Hepatocyte (in vitro differentiated cells): ENCODE results near the gene SPAST. TPM values are rescaled to one million over a fixed set of nuclear protein-coding genes. Genes with fewer than 3 reads are reported as not detected.

ENCODE experiments used
- DNase-seq: peaks from one replicate; pipeline ENCODE4 v3.0.0-alpha.2; 2016; ENCODE audit warnings: low spot score
- H2AFZ ChIP-seq: fragments of 200-600 bp; sonication (generic); 2 replicates; pipeline ENCODE4 v1.6.0; 2016; ENCODE audit warnings: antibody characterized with exemption, mild to moderate bottlenecking
- H3K27ac ChIP-seq: fragments of 200-600 bp; sonication (generic); 2 replicates; pipeline ENCODE4 v1.5.1; 2016; ENCODE audit warnings: mild to moderate bottlenecking
- H3K27me3 ChIP-seq: fragments of 200-600 bp; sonication (generic); 2 replicates; pipeline ENCODE4 v1.6.1; 2016
- H3K36me3 ChIP-seq: fragments of 200-600 bp; sonication (generic); replicated peaks from 2 replicates; pipeline ENCODE4 v1.5.1; 2016; ENCODE audit warnings: low read depth; ENCODE audit not compliant: insufficient read depth
- H3K4me1 ChIP-seq: fragments of 200-600 bp; sonication (generic); 2 replicates; pipeline ENCODE4 v1.5.1; 2016; ENCODE audit warnings: mild to moderate bottlenecking, moderate library complexity; ENCODE audit not compliant: insufficient read depth
- H3K4me2 ChIP-seq: fragments of 200-600 bp; sonication (generic); 2 replicates; pipeline ENCODE4 v1.6.0; 2016
- H3K4me3 ChIP-seq: fragments of 200-600 bp; sonication (generic); 2 replicates; pipeline ENCODE4 v1.5.1; 2016; ENCODE audit warnings: mild to moderate bottlenecking
- H3K79me2 ChIP-seq: fragments of 200-600 bp; sonication (generic); 2 replicates; pipeline ENCODE4 v1.6.0; 2017; ENCODE audit warnings: mild to moderate bottlenecking
- H3K9me2 ChIP-seq: fragments of 200-600 bp; sonication (generic); replicated peaks from 2 replicates; pipeline ENCODE4 v1.6.0; 2017; ENCODE audit warnings: mild to moderate bottlenecking; ENCODE audit not compliant: insufficient read depth
- H3K9me3 ChIP-seq: fragments of 200-600 bp; sonication (generic); 2 replicates; pipeline ENCODE4 v1.5.1; 2016; ENCODE audit warnings: low read depth, mild to moderate bottlenecking
- H4K20me1 ChIP-seq: fragments of 200-600 bp; sonication (generic); 2 replicates; pipeline ENCODE4 v1.6.0; 2016; ENCODE audit warnings: mild to moderate bottlenecking; ENCODE audit not compliant: insufficient read depth, poor library complexity, severe bottlenecking
- CTCF ChIP-seq: fragments of 200-600 bp; sonication (generic); IDR thresholded peaks from 2 replicates; pipeline ENCODE4 v1.5.1; 2016; ENCODE audit warnings: antibody characterized with exemption, mild to moderate bottlenecking; ENCODE audit not compliant: poor library complexity
- EZH2 ChIP-seq: fragments of 200-600 bp; sonication (generic); IDR thresholded peaks from 2 replicates; pipeline ENCODE4 v1.6.1; 2016; ENCODE audit warnings: antibody characterized with exemption, mild to moderate bottlenecking, borderline replicate concordance
- EZH2phosphoT487 ChIP-seq: fragments of 200-600 bp; sonication (generic); IDR thresholded peaks from one replicate; pipeline ENCODE4 v1.6.1; 2018; ENCODE audit warnings: antibody characterized with exemption, mild to moderate bottlenecking, low read depth, moderate library complexity; ENCODE audit not compliant: unreplicated experiment, severe bottlenecking
- WGBS: methylation state at CpG from one replicate; pipeline ENCODE4 v1.1.6; 2016; ENCODE audit warnings: low lambda C conversion rate; ENCODE audit errors: missing lambda C conversion rate; 5-methylcytosine and 5-hydroxymethylcytosine counted together
- polyA plus RNA-seq: library from polyadenylated mRNA; unstranded; fragments of >200 nt; fragmentation: Nextera tagmentation; extraction: Ambion mirVana; gene quantifications from 2 replicates; pipeline ENCODE4 v1.2.1, GENCODE V29; 2016
- total RNA-seq: library from RNA; depleted of rRNA; stranded (reverse); fragments of >200 nt; gene quantifications from 2 replicates; pipeline ENCODE4 v1.2.3, GENCODE V29; 2014

Gene SPAST
- total and polyA plus RNA-seq, 2 experiments from 2014 or later: 9.0 to 32.4 TPM

- Histone ChIP-seq H3K9me2 (no peaks in the 10 kb centered on the region), H3K36me3 (no peaks in the 10 kb centered on the region), H3K9me3 (no peaks in the 10 kb centered on the region), H3K27me3 (no peaks in the 10 kb centered on the region), H3K4me2 (no peak overlapping the region), H3K4me1 (no peaks in the 10 kb centered on the region), H3K4me3 (no peak overlapping the region), H2AFZ (no peak overlapping the region), H4K20me1 (peaks cover 3% of the 10 kb centered on the region), H3K27ac (no peak overlapping the region), H3K79me2 (peaks cover 38% of the 10 kb centered on the region)
- no peak for TF ChIP-seq EZH2phosphoT487
- no peak for TF ChIP-seq CTCF
- TF ChIP-seq EZH2: no peak
- 100% methylated on average over 2 of the region's 2 CpGs for WGBS
- no peak for DNase-seq
Measured at GRCh38 chr2:32172870-32173269, 109.5 kb downstream of the SPAST start.

GRCh38 chr2:32182667-32183066, 119.3 kb downstream of the SPAST start:
- H4K20me1 ChIP-seq: no peaks in the 10 kb centered on the region
- H3K4me1 ChIP-seq: no peaks in the 10 kb centered on the region
- H3K4me3 ChIP-seq: no peak overlapping the region
- TF ChIP-seq CTCF (no peak), EZH2 (no peak), EZH2phosphoT487 (no peak)
- no peaks in the 10 kb centered on the region for H3K27me3 ChIP-seq
- H3K9me3 ChIP-seq: no peaks in the 10 kb centered on the region
- H2AFZ ChIP-seq: no peak overlapping the region
- no peaks in the 10 kb centered on the region for H3K79me2 ChIP-seq
- no peaks in the 10 kb centered on the region for H3K36me3 ChIP-seq
- WGBS: 100% methylated on average over 6 of the region's 6 CpGs
- no peak for DNase-seq
- H3K9me2 ChIP-seq: no peaks in the 10 kb centered on the region
- no peak overlapping the region for H3K27ac ChIP-seq
- H3K4me2 ChIP-seq: no peak overlapping the region

- no peak for TF ChIP-seq CTCF
- TF ChIP-seq EZH2phosphoT487: no peak
- no peak for TF ChIP-seq EZH2
- H3K79me2 ChIP-seq: no peaks in the 10 kb centered on the region
- no peaks in the 10 kb centered on the region for H3K9me2 ChIP-seq
- no peak overlapping the region for H3K4me2 ChIP-seq
- no peaks in the 10 kb centered on the region for H3K27me3 ChIP-seq
- no peak overlapping the region for H3K4me3 ChIP-seq
- no peaks in the 10 kb centered on the region for H3K36me3 ChIP-seq
- no peaks in the 10 kb centered on the region for H4K20me1 ChIP-seq
- WGBS: 88% methylated on average over 6 of the region's 6 CpGs
- no peaks in the 10 kb centered on the region for H3K4me1 ChIP-seq
- no peak for DNase-seq
- no peak overlapping the region for H2AFZ ChIP-seq
- H3K9me3 ChIP-seq: no peaks in the 10 kb centered on the region
- H3K27ac ChIP-seq: no peak overlapping the region
Measured at GRCh38 chr2:32189011-32189410, 125.7 kb downstream of the SPAST start.

GRCh38 chr2:32192418-32192817, 129.1 kb downstream of the SPAST start:
- Histone ChIP-seq H3K4me2 (no peak overlapping the region), H3K79me2 (no peaks in the 10 kb centered on the region), H3K4me3 (no peak overlapping the region), H3K9me2 (no peaks in the 10 kb centered on the region), H3K4me1 (no peaks in the 10 kb centered on the region), H3K36me3 (no peaks in the 10 kb centered on the region), H3K9me3 (no peaks in the 10 kb centered on the region), H2AFZ (no peak overlapping the region), H3K27ac (no peak overlapping the region), H3K27me3 (no peaks in the 10 kb centered on the region), H4K20me1 (no peaks in the 10 kb centered on the region)
- WGBS: 97% methylated on average over 1 of the region's 1 CpG
- no peak for DNase-seq
- no peak for TF ChIP-seq EZH2phosphoT487
- TF ChIP-seq EZH2: no peak
- no peak for TF ChIP-seq CTCF
